Activated CD4-positive, alpha-beta memory T cell treated with anti-CD3 and anti-CD28 coated beads, Interleukin-2, amount 10 ng/mL, durations not matched to agents 7 days and 5 days (primary cell): Measurements from ENCODE around the gene OR10X1. TPM values are rescaled to one million over a fixed set of nuclear protein-coding genes. Genes with fewer than 3 reads are reported as not detected.

ENCODE experiments used
- CTCF ChIA-PET: fragments of 350-600 bp; sonication (Branson Sonifier 250); formaldehyde crosslinking; loops from one replicate; lab custom pipeline; 2021; ENCODE audit warnings: antibody characterized with exemption, inconsistent platforms; lab: Charles Lee
- POLR2A ChIA-PET: fragments of 350-600 bp; sonication (Branson Sonifier 250); formaldehyde crosslinking; loops from one replicate; lab custom pipeline; 2021; ENCODE audit warnings: antibody characterized with exemption; lab: Charles Lee
- DNase-seq: peaks from one replicate; pipeline ENCODE4 v3.0.0-alpha.2; 2020
- H3K27ac Mint-ChIP-seq: one replicate; pipeline ENCODE4 v1.8.0; 2021; ENCODE audit warnings: mild to moderate bottlenecking, mixed read lengths
- H3K27me3 Mint-ChIP-seq: one replicate; pipeline ENCODE4 v1.8.0; 2021; ENCODE audit warnings: mixed read lengths
- H3K36me3 Mint-ChIP-seq: one replicate; pipeline ENCODE4 v1.8.0; 2021; ENCODE audit warnings: low read depth, mixed read lengths
- H3K4me1 Mint-ChIP-seq: one replicate; pipeline ENCODE4 v1.8.0; 2021; ENCODE audit warnings: mixed read lengths
- H3K4me3 Mint-ChIP-seq: one replicate; pipeline ENCODE4 v1.8.0; 2021; ENCODE audit warnings: mild to moderate bottlenecking, mixed read lengths
- H3K9me3 Mint-ChIP-seq: one replicate; pipeline ENCODE4 v1.8.0; 2021; ENCODE audit warnings: mixed read lengths
- total RNA-seq, 2 experiments: library from RNA; stranded (reverse); gene quantifications; one replicate each; pipeline ENCODE4 v1.2.3, GENCODE V29; 2021

The OR10X1 gene
- total RNA-seq, 2 experiments from 2014 or later = not detected

DNA sequence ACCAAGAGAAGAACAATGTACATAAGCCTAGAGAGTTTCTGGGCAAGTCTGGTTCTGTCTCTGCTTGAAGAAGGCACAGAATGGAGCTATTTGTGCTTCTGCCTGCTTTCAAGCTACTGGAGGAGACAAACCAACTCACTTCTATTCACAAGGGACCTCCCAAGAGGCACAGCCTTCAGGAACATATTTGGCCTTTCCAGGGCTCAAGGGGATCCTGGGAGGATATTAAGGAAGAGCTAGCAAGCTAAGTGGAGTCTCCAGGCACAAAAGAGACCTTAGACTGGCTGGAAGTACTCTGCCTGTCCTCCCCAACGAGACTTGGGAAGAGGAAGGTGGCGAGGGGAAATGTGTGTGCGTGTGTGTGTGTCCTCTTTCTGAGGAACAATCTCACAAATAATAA, 25.3 kb downstream of the OR10X1 start, which contains the start of gene OR6Y1:
OR6Y1 (minus strand) TSS at position 54 of the 400 bp plus-strand sequence. CDS start 6,300 bp downstream, outside the sequence.
- H3K27me3 Mint-ChIP-seq = peaks cover 11% of the 10 kb centered on the region
- no peaks in the 10 kb centered on the region for H3K4me1 Mint-ChIP-seq
- no peak within 1 kb of the TSS for H3K27ac Mint-ChIP-seq
- ChIA-PET POLR2A (no interaction called here), CTCF (no interaction called here)
- no peak for DNase-seq
- no peak within 1 kb of the TSS for H3K4me3 Mint-ChIP-seq
- H3K36me3 Mint-ChIP-seq = no peaks in the 10 kb centered on the region
- H3K9me3 Mint-ChIP-seq = no peaks in the 10 kb centered on the region

DNA sequence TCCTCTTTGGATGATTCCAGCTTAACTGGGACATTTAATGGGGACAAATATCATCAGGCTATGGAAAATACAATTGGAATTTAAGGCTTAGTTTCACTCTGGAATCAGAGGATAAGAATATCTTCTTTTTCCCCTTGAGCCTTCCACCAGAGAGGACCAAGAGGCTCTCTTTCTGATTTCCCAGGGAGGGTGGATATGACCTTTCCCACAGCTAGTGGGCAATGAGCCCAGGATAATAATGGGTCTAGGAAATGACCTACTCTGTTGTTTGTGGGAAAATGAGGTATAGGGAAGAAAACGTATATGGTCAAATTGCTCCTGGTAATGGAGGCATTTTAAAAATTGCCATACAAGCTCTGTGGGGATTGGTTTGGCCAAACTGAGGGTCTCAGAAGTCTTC, 27.4 kb downstream of the OR10X1 start:
- ChIA-PET CTCF (no interaction called here), POLR2A (no interaction called here)
- Mint-ChIP-seq H3K36me3 (no peaks in the 10 kb centered on the region), H3K27me3 (peaks cover 15% of the 10 kb centered on the region), H3K27ac (no peak overlapping the region), H3K9me3 (no peaks in the 10 kb centered on the region), H3K4me3 (no peak overlapping the region), H3K4me1 (no peaks in the 10 kb centered on the region)
- no peak for DNase-seq

GRCh38 chr1:158547533-158547932, 32.2 kb downstream of the OR10X1 start:
- no peak overlapping the region for H3K4me3 Mint-ChIP-seq
- H3K9me3 Mint-ChIP-seq = no peaks in the 10 kb centered on the region
- CTCF ChIA-PET = no interaction called here
- H3K27me3 Mint-ChIP-seq = peaks cover 13% of the 10 kb centered on the region
- H3K4me1 Mint-ChIP-seq = no peaks in the 10 kb centered on the region
- no peak overlapping the region for H3K27ac Mint-ChIP-seq
- DNase-seq = no peak
- POLR2A ChIA-PET = no interaction called here
- H3K36me3 Mint-ChIP-seq = no peaks in the 10 kb centered on the region

DNA sequence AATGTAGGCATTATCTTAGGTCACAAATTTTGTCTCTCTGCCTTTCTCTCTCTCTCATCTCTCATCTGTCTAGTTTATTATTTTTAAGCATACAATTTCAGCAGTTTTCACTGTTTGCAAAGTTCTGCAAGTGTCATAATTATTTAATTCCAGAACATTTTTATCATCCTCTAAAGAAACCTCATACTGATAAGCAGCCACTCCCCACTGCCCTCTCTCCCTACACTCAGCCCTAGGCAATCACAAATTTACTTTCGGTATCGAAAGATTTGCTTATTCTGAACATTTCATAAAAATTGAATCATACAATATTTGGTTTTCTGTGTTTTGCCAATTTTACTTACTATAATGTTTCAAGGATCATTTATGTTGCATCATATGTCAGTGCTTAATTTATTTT, 42.1 kb downstream of the OR10X1 start:
- CTCF ChIA-PET = no interaction called here
- H3K4me1 Mint-ChIP-seq = no peaks in the 10 kb centered on the region
- H3K27ac Mint-ChIP-seq = no peak overlapping the region
- H3K9me3 Mint-ChIP-seq = no peaks in the 10 kb centered on the region
- no peak for DNase-seq
- no peak overlapping the region for H3K4me3 Mint-ChIP-seq
- H3K36me3 Mint-ChIP-seq = no peaks in the 10 kb centered on the region
- POLR2A ChIA-PET = no interaction called here
- peaks cover 12% of the 10 kb centered on the region for H3K27me3 Mint-ChIP-seq

DNA sequence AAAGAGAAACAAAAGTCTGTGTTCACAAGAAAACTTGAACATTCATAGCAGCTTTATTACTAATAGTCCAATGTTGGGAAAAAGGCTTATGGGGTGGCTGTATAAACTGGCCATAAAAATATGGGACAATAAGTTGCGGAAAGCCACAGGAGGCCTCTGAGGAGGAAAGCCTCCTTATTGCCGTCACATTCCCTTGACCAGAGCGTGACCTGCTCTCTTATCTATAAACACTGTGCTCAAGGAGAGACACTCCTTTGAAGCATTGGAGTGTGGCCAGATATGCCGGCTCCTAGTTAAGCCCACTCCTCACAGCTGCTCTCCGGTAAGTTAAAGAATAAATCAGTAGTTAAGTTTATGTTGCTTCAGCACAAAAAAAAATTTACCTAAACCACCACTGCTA, 45.2 kb downstream of the OR10X1 start:
- no peaks in the 10 kb centered on the region for H3K4me1 Mint-ChIP-seq
- CTCF ChIA-PET = no interaction called here
- no peaks in the 10 kb centered on the region for H3K36me3 Mint-ChIP-seq
- no peak overlapping the region for H3K27ac Mint-ChIP-seq
- no peak for DNase-seq
- H3K27me3 Mint-ChIP-seq = peaks cover 34% of the 10 kb centered on the region
- H3K4me3 Mint-ChIP-seq = no peak overlapping the region
- H3K9me3 Mint-ChIP-seq = no peaks in the 10 kb centered on the region
- POLR2A ChIA-PET = no interaction called here

Other genes starting within 250 kb of the OR10X1 start
- not detected for gene CD1B, start 248.4 kb downstream of the OR10X1 start, total RNA-seq
- gene CD1E, start 226.0 kb downstream of the OR10X1 start, total RNA-seq = not detected
- not detected for gene OR10T2, start 180.4 kb downstream of the OR10X1 start, total RNA-seq
- gene OR10K2, start 153.7 kb downstream of the OR10X1 start, total RNA-seq = not detected
- not detected for gene OR10K1, start 118.1 kb downstream of the OR10X1 start, total RNA-seq
- not detected for gene OR10R2, start 107.7 kb downstream of the OR10X1 start, total RNA-seq
- not detected for gene OR6Y1, start 25.5 kb downstream of the OR10X1 start, total RNA-seq
- not detected for gene OR6P1, start 9.3 kb downstream of the OR10X1 start, total RNA-seq
- gene OR10Z1, start 25.4 kb upstream of the OR10X1 start, total RNA-seq = not detected
- gene SPTA1, start 106.8 kb upstream of the OR10X1 start, total RNA-seq = not detected
- not detected for gene OR6K2, start 120.8 kb upstream of the OR10X1 start, total RNA-seq
- gene OR6K3, start 140.8 kb upstream of the OR10X1 start, total RNA-seq = not detected
- not detected for gene OR6K6, start 174.8 kb upstream of the OR10X1 start, total RNA-seq
- not detected for gene OR6N1, start 192.3 kb upstream of the OR10X1 start, total RNA-seq
- not detected for gene OR6N2, start 201.3 kb upstream of the OR10X1 start, total RNA-seq